ENCODE results near the gene BAIAP3. TPM values are rescaled to one million over a fixed set of nuclear protein-coding genes. Genes with fewer than 3 reads are reported as not detected.

Gene BAIAP3
- total RNA-seq, 1 experiment from 2014 or later, result 44.7 TPM

DNA sequence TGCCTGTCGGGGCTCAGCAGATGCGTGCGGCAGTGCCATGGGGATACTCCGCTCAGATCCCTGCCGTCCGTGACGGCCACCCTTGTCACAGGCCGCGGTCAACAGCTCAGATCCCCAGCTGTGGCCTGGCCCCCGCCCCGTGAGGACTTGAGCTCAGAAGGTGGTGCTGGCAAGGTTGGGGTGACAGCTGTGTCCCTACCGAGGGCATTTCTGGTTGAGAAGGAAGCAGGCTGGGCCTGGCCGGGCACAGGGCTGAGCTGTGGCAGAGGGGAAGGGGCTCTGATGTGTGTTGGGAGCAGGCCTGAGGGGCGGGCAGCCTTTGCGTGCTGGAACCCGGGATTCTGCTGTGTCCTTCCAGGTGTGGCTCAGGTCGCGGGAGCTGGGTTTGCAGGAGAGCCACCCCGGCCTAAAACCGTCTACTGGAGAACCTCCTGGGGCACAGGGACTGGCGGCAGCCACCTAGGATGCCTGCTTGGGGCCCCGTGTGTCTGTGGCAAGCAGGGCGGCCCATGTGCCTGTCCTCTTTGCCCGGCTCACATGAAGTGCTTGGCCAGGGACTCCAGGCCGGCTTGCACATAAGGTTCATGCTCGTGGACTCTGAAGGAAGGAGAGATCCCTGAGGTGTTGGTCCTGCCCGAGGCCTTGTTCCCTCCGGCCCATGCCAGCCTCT lies 18.9 kb upstream of the BAIAP3 start:
- H3K9ac ChIP-seq (ENCODE audit: low read length), result no peak overlapping the region
- H3K79me2 ChIP-seq (ENCODE audit: insufficient read depth, low read length), result peaks cover 96% of the 10 kb centered on the region
- H3K4me3 ChIP-seq (replicated peaks in 1 of 2; ENCODE audit: low read depth in 1 of 2, low read length in 2 of 2), result no peak overlapping the region
- H4K20me1 ChIP-seq (ENCODE audit: insufficient read depth), result peaks cover 29% of the 10 kb centered on the region; the same call in 1 of the 2 replicates
- no peak overlapping the region for H2AFZ ChIP-seq (ENCODE audit: low read depth, low read length, poor library complexity, severe bottlenecking)
- peaks cover 38 to 70% of the 10 kb centered on the region in 2 experiments for H3K36me3 ChIP-seq (ENCODE audit: control insufficient read depth in 1 of 2, insufficient read depth in 2 of 2, low read length in 2 of 2)
- ATAC-seq (no peak), DNase-seq (ENCODE audit: low read depth, low spot score) (no peak)
- POLR2A ChIA-PET, result no interaction called here
- H3K9me2 ChIP-seq (ENCODE audit: insufficient read depth), result no peaks in the 10 kb centered on the region
- TF ChIP-seq ZNF274 (IDR thresholded peaks at IDR 0.05; ENCODE audit: low read depth, low read length) (no peak), FOSL1 (IDR thresholded peaks at IDR 0.05; ENCODE audit: low read depth) (no peak)
- no peak overlapping the region for H3K27ac ChIP-seq (ENCODE audit: low read depth, low read length)
- RAD21 ChIA-PET (ENCODE audit: low non-redundant PET in 1 of 2, low total read pairs in 2 of 2, uncharacterized antibody in 2 of 2, unreplicated experiment in 2 of 2), result no interaction called here
- H3K9me3 ChIP-seq (ENCODE audit: control insufficient read depth in 1 of 2, insufficient read depth in 1 of 2, low read depth in 1 of 2, low read length in 2 of 2), result no peaks in the 10 kb centered on the region
- intact Hi-C loops (cut with micrococcal nuclease), result no loop called here
- no peak overlapping the region for H3K4me2 ChIP-seq (ENCODE audit: low read length)
- peaks cover 7 to 22% of the 10 kb centered on the region in 2 experiments; a peak in 3 of 4 replicates for H3K4me1 ChIP-seq (ENCODE audit: control insufficient read depth in 1 of 2, insufficient read depth in 2 of 2, low read length in 2 of 2)
- no peaks in the 10 kb centered on the region for H3K27me3 ChIP-seq (ENCODE audit: insufficient read depth, low read length)
- CTCF ChIA-PET, result interaction anchor here (1.1 kb wide), 1 partner anchor 15 kb away, joined by 3 read pairs; no protein-coding TSS in a partner anchor
- BruUV-seq (replicated peaks), result no TSS peak

DNA sequence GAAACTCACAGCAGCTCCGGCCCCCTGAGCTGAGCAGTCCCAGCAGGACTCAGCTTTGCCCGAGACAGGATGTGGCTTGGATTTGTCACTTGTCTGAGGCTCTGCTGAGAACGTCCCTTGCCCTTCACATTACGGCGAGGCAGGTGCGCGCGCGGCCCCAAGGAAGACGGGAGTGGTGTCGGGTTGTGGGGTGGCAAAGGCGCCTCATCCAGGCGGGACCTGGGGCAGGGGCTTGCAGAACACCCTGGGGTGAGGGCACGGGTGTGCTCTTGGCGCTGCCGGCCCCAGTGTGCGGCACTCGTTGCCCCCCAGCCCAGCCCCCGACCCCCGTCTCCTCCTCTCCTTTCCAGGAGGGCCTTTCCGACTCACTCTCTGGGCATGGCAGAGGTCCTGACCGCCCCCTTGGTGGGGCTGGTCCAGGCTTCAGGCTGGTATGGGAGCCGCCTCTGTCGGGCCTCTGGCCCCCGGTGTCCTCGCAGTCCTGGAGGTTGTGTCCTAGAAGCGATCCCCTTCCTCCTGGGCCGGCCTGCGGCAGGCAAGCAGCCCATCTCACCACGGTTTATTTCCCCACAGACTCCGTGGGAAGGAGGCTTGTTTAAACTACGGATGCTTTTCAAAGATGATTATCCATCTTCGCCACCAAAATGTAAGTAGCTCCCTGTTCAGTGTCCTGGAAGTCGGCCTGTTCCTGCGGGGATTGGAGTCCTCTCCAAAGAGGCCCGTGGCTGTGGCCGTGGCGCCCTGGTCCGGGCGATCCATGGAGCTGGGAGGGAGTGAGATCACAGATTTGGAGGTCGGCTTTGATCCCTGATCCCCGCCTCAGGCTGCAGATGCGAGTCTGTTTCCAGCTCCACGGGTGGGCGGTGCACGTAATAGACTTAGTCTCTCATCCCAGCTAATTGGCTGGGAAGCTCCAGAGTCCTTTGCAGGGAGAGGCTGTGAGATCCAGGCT lies 18.1 kb upstream of the BAIAP3 start:
- Histone ChIP-seq H3K27ac (ENCODE audit: low read depth, low read length) (no peak overlapping the region), H3K9me2 (ENCODE audit: insufficient read depth) (no peaks in the 10 kb centered on the region), H3K27me3 (ENCODE audit: insufficient read depth, low read length) (no peaks in the 10 kb centered on the region), H3K9ac (ENCODE audit: low read length) (no peak overlapping the region), H3K79me2 (ENCODE audit: insufficient read depth, low read length) (peaks cover 98% of the 10 kb centered on the region), H3K36me3 (ENCODE audit: control insufficient read depth in 1 of 2, insufficient read depth in 2 of 2, low read length in 2 of 2) (peaks cover 46 to 70% of the 10 kb centered on the region in 2 experiments), H3K4me1 (ENCODE audit: control insufficient read depth in 1 of 2, insufficient read depth in 2 of 2, low read length in 2 of 2) (peaks cover 7 to 22% of the 10 kb centered on the region in 2 experiments; a peak in 3 of 4 replicates), H3K4me2 (ENCODE audit: low read length) (no peak overlapping the region), H3K4me3 (replicated peaks in 1 of 2; ENCODE audit: low read depth in 1 of 2, low read length in 2 of 2) (no peak overlapping the region), H2AFZ (ENCODE audit: low read depth, low read length, poor library complexity, severe bottlenecking) (no peak overlapping the region), H3K9me3 (ENCODE audit: control insufficient read depth in 1 of 2, insufficient read depth in 1 of 2, low read depth in 1 of 2, low read length in 2 of 2) (no peaks in the 10 kb centered on the region), H4K20me1 (ENCODE audit: insufficient read depth) (peaks cover 27% of the 10 kb centered on the region; the same call in 1 of the 2 replicates)
- ATAC-seq (no peak), DNase-seq (ENCODE audit: low read depth, low spot score) (no peak)
- BruUV-seq (replicated peaks), result no TSS peak
- intact Hi-C loops (cut with micrococcal nuclease), result no loop called here
- ChIA-PET CTCF (interaction anchor here (1.0 to 1.1 kb wide), 2 partner anchors 14 to 17 kb away, joined by 3 read pairs; no protein-coding TSS in a partner anchor), POLR2A (no interaction called here), RAD21 (ENCODE audit: low non-redundant PET in 1 of 2, low total read pairs in 2 of 2, uncharacterized antibody in 2 of 2, unreplicated experiment in 2 of 2) (no interaction called here)
- no peak for TF ChIP-seq EZH2 (IDR thresholded peaks at IDR 0.05)
- TF ChIP-seq, protein P1, sequence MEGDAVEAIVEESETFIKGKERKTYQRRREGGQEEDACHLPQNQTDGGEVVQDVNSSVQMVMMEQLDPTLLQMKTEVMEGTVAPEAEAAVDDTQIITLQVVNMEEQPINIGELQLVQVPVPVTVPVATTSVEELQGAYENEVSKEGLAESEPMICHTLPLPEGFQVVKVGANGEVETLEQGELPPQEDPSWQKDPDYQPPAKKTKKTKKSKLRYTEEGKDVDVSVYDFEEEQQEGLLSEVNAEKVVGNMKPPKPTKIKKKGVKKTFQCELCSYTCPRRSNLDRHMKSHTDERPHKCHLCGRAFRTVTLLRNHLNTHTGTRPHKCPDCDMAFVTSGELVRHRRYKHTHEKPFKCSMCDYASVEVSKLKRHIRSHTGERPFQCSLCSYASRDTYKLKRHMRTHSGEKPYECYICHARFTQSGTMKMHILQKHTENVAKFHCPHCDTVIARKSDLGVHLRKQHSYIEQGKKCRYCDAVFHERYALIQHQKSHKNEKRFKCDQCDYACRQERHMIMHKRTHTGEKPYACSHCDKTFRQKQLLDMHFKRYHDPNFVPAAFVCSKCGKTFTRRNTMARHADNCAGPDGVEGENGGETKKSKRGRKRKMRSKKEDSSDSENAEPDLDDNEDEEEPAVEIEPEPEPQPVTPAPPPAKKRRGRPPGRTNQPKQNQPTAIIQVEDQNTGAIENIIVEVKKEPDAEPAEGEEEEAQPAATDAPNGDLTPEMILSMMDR (IDR thresholded peaks at IDR 0.05 in 2 of 3, conservative IDR thresholded peaks at IDR 0.05 in 1 of 3; ENCODE audit: borderline replicate concordance in 1 of 3, insufficient read depth in 1 of 3, low read depth in 2 of 3, low read length in 2 of 3), result no peak
- TF ChIP-seq JUND (IDR thresholded peaks at IDR 0.05), result no peak
- TF ChIP-seq SIN3A (IDR thresholded peaks at IDR 0.05; ENCODE audit: low read depth), result no peak
- no peak for TF ChIP-seq ZNF274 (IDR thresholded peaks at IDR 0.05; ENCODE audit: low read depth, low read length)
- TF ChIP-seq POLR2A (IDR thresholded peaks at IDR 0.05; ENCODE audit: borderline replicate concordance, extremely low read depth, insufficient read depth, insufficient read length), result no peak
- no peak for TF ChIP-seq YY1 (IDR thresholded peaks at IDR 0.05; ENCODE audit: extremely low read depth, insufficient replicate concordance, low read depth, low read length)
- TF ChIP-seq POLR2AphosphoS5 (IDR thresholded peaks at IDR 0.05; ENCODE audit: low read depth, low read length), result no peak
- no peak for TF ChIP-seq EGR1 (IDR thresholded peaks at IDR 0.05; ENCODE audit: low read depth)
- no peak for TF ChIP-seq ZBTB33 (IDR thresholded peaks at IDR 0.05; ENCODE audit: extremely low read depth, insufficient replicate concordance, low read length)
- no peak for TF ChIP-seq ELF1 (IDR thresholded peaks at IDR 0.05; ENCODE audit: borderline replicate concordance, low read depth)
- no peak for TF ChIP-seq SRF (IDR thresholded peaks at IDR 0.05; ENCODE audit: low read depth)
- TF ChIP-seq MAX (IDR thresholded peaks at IDR 0.05), result no peak
